ENCODE data around the gene SPG11. TPM values are rescaled to one million over a fixed set of nuclear protein-coding genes. Genes with fewer than 3 reads are reported as not detected.
A peak's percentile ranks its signal among the peaks of the same experiment; 100 is the strongest.
"Not testable (repeated sequence)": the region's sequence is repeated elsewhere in the genome, so short reads cannot be mapped to it uniquely, and the experiment has no call there.

Gene SPG11
- polyA plus RNA-seq, 3 donors: 13.7 to 19.1 (median 17.8) TPM

GRCh38 chr15:44541282-44541958, 122.0 kb downstream of the SPG11 start:
- 93 to 96% (median 94%) methylated on average over 4 of the region's 4 CpGs for WGBS, 3 donors
- no peak overlapping the region for H3K27ac ChIP-seq (ENCODE audit: low read depth, low read length)

GRCh38 chr15:44537735-44538240, 125.7 kb downstream of the SPG11 start:
- peak overlapping the region; percentile 35 for H3K27ac ChIP-seq (ENCODE audit: low read depth, low read length)
- 3 to 8% (median 7%) methylated on average over 13 of the region's 13 CpGs for WGBS, 3 donors

- peak within 1 kb of the TSS; percentile 91 for H3K27ac ChIP-seq (ENCODE audit: low read depth, low read length)
- 0 to 1% (median 0%) methylated on average over 69 to 97 of the region's 97 CpGs for WGBS, 3 donors
Measured at GRCh38 chr15:44536962-44537734, 126.3 kb downstream of the SPG11 start, which contains the start of gene EIF3J. Gene EIF3J (plus strand): TSS chr15:44537147. CDS start chr15:44537195, 48 bp downstream.

- H3K27ac ChIP-seq (ENCODE audit: low read depth, low read length): peak overlapping the region; percentile 91
- WGBS, 3 donors: 0% methylated on average over 34 to 47 of the region's 47 CpGs
Measured at GRCh38 chr15:44536302-44536961, 127.0 kb downstream of the SPG11 start.

GRCh38 chr15:44535523-44536301, 127.8 kb downstream of the SPG11 start:
- WGBS, 3 donors: 50 to 62% (median 58%) methylated on average over 36 of the region's 36 CpGs
- peak overlapping the region; percentile 91 for H3K27ac ChIP-seq (ENCODE audit: low read depth, low read length)

- H3K27ac ChIP-seq (ENCODE audit: low read depth, low read length): no peak overlapping the region
- whole genome bisulfite sequencing, 3 donors: 95 to 96% (median 95%) methylated on average over 8 of the region's 8 CpGs
Measured at GRCh38 chr15:44535092-44535491, 128.4 kb downstream of the SPG11 start.

- no peak overlapping the region for H3K27ac ChIP-seq (ENCODE audit: low read depth, low read length)
- WGBS, 3 donors: 97 to 98% (median 98%) methylated on average over 3 of the region's 3 CpGs
Measured at GRCh38 chr15:44532689-44533088, 130.8 kb downstream of the SPG11 start.

- WGBS, 3 donors: 95 to 98% (median 97%) methylated on average over 5 of the region's 5 CpGs
- H3K27ac ChIP-seq (ENCODE audit: low read depth, low read length): not testable (repeated sequence)
Measured at GRCh38 chr15:44532275-44532674, 131.2 kb downstream of the SPG11 start.

GRCh38 chr15:44530653-44531052, 132.8 kb downstream of the SPG11 start:
- WGBS, 3 donors: 95 to 100% (median 97%) methylated on average over 3 of the region's 3 CpGs
- H3K27ac ChIP-seq (ENCODE audit: low read depth, low read length): no peak overlapping the region

- WGBS, 3 donors: 78 to 87% (median 84%) methylated on average over 10 of the region's 10 CpGs
- H3K27ac ChIP-seq (ENCODE audit: low read depth, low read length): no peak overlapping the region
Measured at GRCh38 chr15:44529864-44530604, 133.4 kb downstream of the SPG11 start.

GRCh38 chr15:44527241-44527640, 136.2 kb downstream of the SPG11 start:
- 79 to 91% (median 89%) methylated on average over 2 of the region's 2 CpGs for WGBS, 3 donors
- H3K27ac ChIP-seq (ENCODE audit: low read depth, low read length): no peak overlapping the region

- 94 to 100% (median 100%) methylated on average over 1 of the region's 1 CpG for WGBS, 3 donors
- no peak overlapping the region for H3K27ac ChIP-seq (ENCODE audit: low read depth, low read length)
Measured at GRCh38 chr15:44525018-44525417, 138.4 kb downstream of the SPG11 start.

GRCh38 chr15:44519537-44519936, 143.9 kb downstream of the SPG11 start:
- 81 to 96% (median 84%) methylated on average over 6 of the region's 6 CpGs for WGBS, 3 donors
- no peak overlapping the region for H3K27ac ChIP-seq (ENCODE audit: low read depth, low read length)

- H3K27ac ChIP-seq (ENCODE audit: low read depth, low read length): no peak overlapping the region
Measured at GRCh38 chr15:44516436-44516835, 147.0 kb downstream of the SPG11 start.
